Thyroid gland (tissue), 4 donors: ENCODE results near the gene TMEM220.

Experiments used
- CTCF ChIP-seq, 6 experiments: fragments of 200-600 bp in 3 of 6; fragments of 450-650 bp in 3 of 6; sonication (generic) in 3 of 6; IDR thresholded peaks; one replicate each; pipeline ENCODE4 v1.5.1; 2016 to 2019; ENCODE audit warnings: antibody characterized with exemption in 6 of 6, mild to moderate bottlenecking in 2 of 6, inconsistent platforms in 1 of 6, moderate library complexity in 1 of 6
- POLR2A ChIP-seq, 2 donors: fragments of 450-650 bp; IDR thresholded peaks; one replicate each; pipeline ENCODE4 v1.6.1; 2017; ENCODE audit warnings: antibody characterized with exemption in 2 of 2, mild to moderate bottlenecking in 2 of 2, moderate library complexity in 1 of 2

- TF ChIP-seq CTCF (IDR thresholded peaks at IDR 0.05) (peak in 4 of 6 experiments; percentile 36 to 60 (median 55)), POLR2A (IDR thresholded peaks at IDR 0.05) (no peak)
Observed at GRCh38 chr17:10772425-10773380, 42.9 kb upstream of the TMEM220 start.
